ENCODE measurements around the gene FUBP3. TPM values are rescaled to one million over a fixed set of nuclear protein-coding genes. Genes with fewer than 3 reads are reported as not detected.
A peak's percentile ranks its signal among the peaks of the same experiment; 100 is the strongest.

FUBP3 gene
- total and polyA plus RNA-seq, 4 donors = 22.9 to 44.6 (median 35.1) TPM

DNA sequence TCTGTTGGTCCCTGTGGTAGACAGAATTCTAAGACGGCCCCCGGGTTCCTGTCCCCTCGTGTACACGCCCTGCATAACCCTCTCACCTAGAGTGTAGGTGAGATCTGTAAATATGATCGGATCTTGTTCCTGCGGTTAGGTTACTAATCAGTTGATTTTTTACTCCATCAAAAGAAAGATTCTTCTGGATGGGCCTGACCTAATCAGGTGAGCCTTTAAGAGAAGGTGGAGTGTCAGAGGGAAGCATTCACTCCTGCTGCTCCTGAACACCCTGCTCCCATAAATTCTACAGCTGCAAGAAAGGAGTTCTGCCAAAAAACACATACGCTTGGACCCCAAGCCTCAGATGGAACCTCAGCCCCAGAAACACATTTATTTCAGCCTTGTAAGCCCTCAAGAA is 15.6 kb upstream of the FUBP3 start:
- H3K27ac ChIP-seq (ENCODE audit: low read depth in 1 of 2, low read length in 1 of 2) = no peak overlapping the region
- H3K4me1 ChIP-seq (ENCODE audit: control insufficient read depth in 5 of 5, insufficient read depth in 5 of 5, low read length in 5 of 5) = no peaks in the 10 kb centered on the region
- TF ChIP-seq, protein P1, sequence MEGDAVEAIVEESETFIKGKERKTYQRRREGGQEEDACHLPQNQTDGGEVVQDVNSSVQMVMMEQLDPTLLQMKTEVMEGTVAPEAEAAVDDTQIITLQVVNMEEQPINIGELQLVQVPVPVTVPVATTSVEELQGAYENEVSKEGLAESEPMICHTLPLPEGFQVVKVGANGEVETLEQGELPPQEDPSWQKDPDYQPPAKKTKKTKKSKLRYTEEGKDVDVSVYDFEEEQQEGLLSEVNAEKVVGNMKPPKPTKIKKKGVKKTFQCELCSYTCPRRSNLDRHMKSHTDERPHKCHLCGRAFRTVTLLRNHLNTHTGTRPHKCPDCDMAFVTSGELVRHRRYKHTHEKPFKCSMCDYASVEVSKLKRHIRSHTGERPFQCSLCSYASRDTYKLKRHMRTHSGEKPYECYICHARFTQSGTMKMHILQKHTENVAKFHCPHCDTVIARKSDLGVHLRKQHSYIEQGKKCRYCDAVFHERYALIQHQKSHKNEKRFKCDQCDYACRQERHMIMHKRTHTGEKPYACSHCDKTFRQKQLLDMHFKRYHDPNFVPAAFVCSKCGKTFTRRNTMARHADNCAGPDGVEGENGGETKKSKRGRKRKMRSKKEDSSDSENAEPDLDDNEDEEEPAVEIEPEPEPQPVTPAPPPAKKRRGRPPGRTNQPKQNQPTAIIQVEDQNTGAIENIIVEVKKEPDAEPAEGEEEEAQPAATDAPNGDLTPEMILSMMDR (IDR thresholded peaks at IDR 0.05; ENCODE audit: control extremely low read depth, extremely low read depth) = no peak
- H3K4me3 ChIP-seq = no peak overlapping the region
- no peaks in the 10 kb centered on the region for H3K36me3 ChIP-seq (ENCODE audit: control insufficient read depth in 4 of 4, insufficient read depth in 4 of 4, low read length in 4 of 4)
- H3K27me3 ChIP-seq (ENCODE audit: control insufficient read depth in 3 of 3, insufficient read depth in 3 of 3, low read length in 2 of 3) = peaks cover 0 to 2% (median 0%) of the 10 kb centered on the region in 3 donors
- WGBS, 2 donors = 91 to 93% methylated on average over 7 of the region's 7 CpGs
- DNase-seq = no peak
- no peak overlapping the region for H3K9ac ChIP-seq (ENCODE audit: insufficient read depth in 1 of 2, low read length in 2 of 2)
- no peaks in the 10 kb centered on the region for H3K9me3 ChIP-seq (ENCODE audit: control insufficient read depth in 4 of 4, insufficient read depth in 3 of 4, low read length in 3 of 4)
- ATAC-seq (ENCODE audit: insufficient read depth, low FRiP score) = no peak

DNA sequence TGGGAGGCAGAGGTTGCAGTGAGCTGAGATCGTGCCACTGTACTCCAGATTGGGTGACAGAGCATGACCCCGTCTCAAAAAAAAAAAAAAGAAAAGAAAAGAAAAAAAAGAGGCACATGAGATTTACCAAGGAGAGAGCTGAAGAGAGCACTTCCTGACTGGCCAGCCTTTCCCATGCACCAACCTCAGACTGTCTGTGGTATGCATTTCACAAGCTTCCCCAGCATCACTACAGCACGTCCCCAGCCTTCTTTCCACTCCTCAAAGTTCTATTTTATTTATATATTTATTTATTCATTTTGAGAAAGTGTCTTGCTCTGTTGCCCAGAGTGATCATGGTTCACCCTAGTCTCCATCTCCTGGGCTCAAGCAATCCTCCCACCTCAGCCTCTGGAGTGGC is 13.6 kb upstream of the FUBP3 start:
- Histone ChIP-seq H3K4me1 (ENCODE audit: control insufficient read depth in 5 of 5, insufficient read depth in 5 of 5, low read length in 5 of 5) (no peaks in the 10 kb centered on the region), H3K4me3 (no peak overlapping the region), H3K36me3 (ENCODE audit: control insufficient read depth in 4 of 4, insufficient read depth in 4 of 4, low read length in 4 of 4) (no peaks in the 10 kb centered on the region), H3K9ac (ENCODE audit: insufficient read depth in 1 of 2, low read length in 2 of 2) (no peak overlapping the region), H3K9me3 (ENCODE audit: control insufficient read depth in 4 of 4, insufficient read depth in 3 of 4, low read length in 3 of 4) (peaks cover 0 to 2% (median 0%) of the 10 kb centered on the region in 4 donors), H3K27ac (ENCODE audit: low read depth in 1 of 2, low read length in 1 of 2) (no peak overlapping the region), H3K27me3 (ENCODE audit: control insufficient read depth in 3 of 3, insufficient read depth in 3 of 3, low read length in 2 of 3) (peaks cover 0 to 2% (median 0%) of the 10 kb centered on the region in 3 donors)
- DNase-seq = no peak
- TF ChIP-seq, protein P1 (IDR thresholded peaks at IDR 0.05; ENCODE audit: control extremely low read depth, extremely low read depth) = no peak
- 45 to 67% methylated on average over 3 of the region's 3 CpGs for WGBS, 2 donors
- ATAC-seq (ENCODE audit: insufficient read depth, low FRiP score) = no peak

DNA sequence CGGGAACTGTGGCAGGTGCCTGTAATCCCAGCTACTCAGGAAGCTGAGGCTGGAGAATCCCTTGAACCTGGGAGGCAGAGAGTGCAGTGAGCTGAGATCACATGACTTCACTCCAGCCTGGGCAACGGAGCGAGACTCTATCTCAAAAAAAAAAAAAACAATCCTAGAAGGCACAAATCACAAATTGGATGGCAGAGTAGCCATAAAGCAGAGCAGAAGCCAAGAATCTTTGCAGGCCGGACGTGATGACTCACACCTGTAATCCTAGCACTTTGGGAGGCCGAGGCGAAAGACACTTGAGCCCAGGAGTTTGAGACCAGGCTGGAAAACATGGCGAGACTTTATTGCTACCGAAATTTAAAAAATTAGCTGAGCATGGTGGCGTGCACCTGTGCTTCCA is 9.2 kb upstream of the FUBP3 start:
- 89 to 93% methylated on average over 10 of the region's 10 CpGs for WGBS, 2 donors
- no peak for ATAC-seq (ENCODE audit: insufficient read depth, low FRiP score)
- TF ChIP-seq, protein P1 (IDR thresholded peaks at IDR 0.05; ENCODE audit: control extremely low read depth, extremely low read depth) = no peak
- Histone ChIP-seq H3K4me1 (ENCODE audit: control insufficient read depth in 5 of 5, insufficient read depth in 5 of 5, low read length in 5 of 5) (peaks cover 0 to 2% (median 0%) of the 10 kb centered on the region in 5 donors), H3K9ac (ENCODE audit: insufficient read depth in 1 of 2, low read length in 2 of 2) (no peak overlapping the region), H3K27ac (ENCODE audit: low read depth in 1 of 2, low read length in 1 of 2) (no peak overlapping the region), H3K9me3 (ENCODE audit: control insufficient read depth in 4 of 4, insufficient read depth in 3 of 4, low read length in 3 of 4) (peaks cover 0 to 2% (median 0%) of the 10 kb centered on the region in 4 donors), H3K27me3 (ENCODE audit: control insufficient read depth in 3 of 3, insufficient read depth in 3 of 3, low read length in 2 of 3) (peaks cover 0 to 2% (median 0%) of the 10 kb centered on the region in 3 donors), H3K4me3 (no peak overlapping the region), H3K36me3 (ENCODE audit: control insufficient read depth in 4 of 4, insufficient read depth in 4 of 4, low read length in 4 of 4) (no peaks in the 10 kb centered on the region)
- no peak for DNase-seq

DNA sequence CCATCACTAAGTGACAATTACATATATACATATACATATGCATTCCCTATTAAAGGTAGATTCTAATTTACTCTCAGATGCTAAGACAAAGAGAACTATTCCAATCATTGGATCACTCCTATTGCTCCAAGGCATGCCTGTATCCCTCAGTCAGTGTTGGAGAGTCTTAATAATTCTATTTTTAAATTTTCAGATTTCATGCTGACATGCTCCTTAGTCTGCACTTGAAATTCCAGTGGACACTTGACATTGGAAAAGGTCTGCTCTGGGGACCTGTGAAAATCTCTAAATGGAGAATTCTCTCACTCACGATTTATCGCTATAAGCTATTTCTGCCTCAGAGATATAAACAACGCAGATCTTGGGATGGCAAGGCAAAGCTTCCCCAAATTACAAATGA is 3.9 kb upstream of the FUBP3 start:
- DNase-seq (peak in 1 of 3 donors; percentile 48), ATAC-seq (ENCODE audit: insufficient read depth, low FRiP score) (no peak)
- Histone ChIP-seq H3K9ac (ENCODE audit: insufficient read depth in 1 of 2, low read length in 2 of 2) (no peak overlapping the region), H3K27ac (ENCODE audit: low read depth in 1 of 2, low read length in 1 of 2) (no peak overlapping the region), H3K4me1 (ENCODE audit: control insufficient read depth in 5 of 5, insufficient read depth in 5 of 5, low read length in 5 of 5) (peaks cover 0 to 7% (median 5%) of the 10 kb centered on the region in 5 donors), H3K4me3 (no peak overlapping the region), H3K36me3 (ENCODE audit: control insufficient read depth in 4 of 4, insufficient read depth in 4 of 4, low read length in 4 of 4) (no peaks in the 10 kb centered on the region), H3K27me3 (ENCODE audit: control insufficient read depth in 3 of 3, insufficient read depth in 3 of 3, low read length in 2 of 3) (no peaks in the 10 kb centered on the region), H3K9me3 (ENCODE audit: control insufficient read depth in 4 of 4, insufficient read depth in 3 of 4, low read length in 3 of 4) (no peaks in the 10 kb centered on the region)
- TF ChIP-seq, protein P1 (IDR thresholded peaks at IDR 0.05; ENCODE audit: control extremely low read depth, extremely low read depth) = no peak
- 64 to 66% methylated on average over 3 of the region's 3 CpGs for WGBS, 2 donors
